22Rv1 (cell line): ENCODE measurements around the gene DRD4.

ENCODE experiments used
- H3K27ac ChIP-seq: fragments of 450-650 bp; 2 replicates; pipeline ENCODE4 v1.5.1; 2017
- CTCF ChIP-seq: fragments of 450-650 bp; IDR thresholded peaks from 2 replicates; pipeline ENCODE4 v1.5.1; 2017; ENCODE audit warnings: mild to moderate bottlenecking
- ZFX ChIP-seq: fragments of 450-650 bp; IDR thresholded peaks from 2 replicates; pipeline ENCODE4 v1.6.1; 2017; ENCODE audit warnings: antibody characterized with exemption, borderline replicate concordance

The DRD4 gene

GRCh38 chr11:610146-610801 lies 26.8 kb upstream of the DRD4 start:
- TF ChIP-seq CTCF, result no peak
- TF ChIP-seq ZFX, result no peak
- no peak overlapping the region for H3K27ac ChIP-seq

GRCh38 chr11:611001-611996 lies 25.8 kb upstream of the DRD4 start:
- H3K27ac ChIP-seq, result peak overlapping the region; percentile 37
- TF ChIP-seq CTCF (no peak), ZFX (no peak)

GRCh38 chr11:612201-612960 lies 24.7 kb upstream of the DRD4 start:
- H3K27ac ChIP-seq, result peak overlapping the region; percentile 37
- peak; percentile 14; the same call in 1 of the 2 replicates for TF ChIP-seq CTCF
- TF ChIP-seq ZFX, result no peak

GRCh38 chr11:612961-613300 lies 24.1 kb upstream of the DRD4 start:
- TF ChIP-seq ZFX, result no peak
- no peak for TF ChIP-seq CTCF
- H3K27ac ChIP-seq, result peak overlapping the region; percentile 37; the same call in 1 of the 2 replicates

- TF ChIP-seq ZFX (no peak), CTCF (no peak)
- H3K27ac ChIP-seq, result peak overlapping the region; percentile 86
Measured at GRCh38 chr11:613369-613968, 23.6 kb upstream of the DRD4 start.

- H3K27ac ChIP-seq, result peak overlapping the region; percentile 86
- TF ChIP-seq CTCF, result no peak
- no peak for TF ChIP-seq ZFX
Measured at GRCh38 chr11:614021-614622, 22.9 kb upstream of the DRD4 start.
